Measurements from ENCODE around the gene DNAJC27. TPM values are rescaled to one million over a fixed set of nuclear protein-coding genes. Genes with fewer than 3 reads are reported as not detected.

The DNAJC27 gene
- total and polyA plus RNA-seq, 2 of the 13 experiments (the other 11 are each of a cell fraction or from before 2014, with no cell fraction given): 3.1 to 3.7 TPM

GRCh38 chr2:24971536-24972314 is at the start of gene DNAJC27 (continued):
- TF ChIP-seq ZSCAN12 (CRISPR knock-in tag; IDR thresholded peaks at IDR 0.05) (no peak), RERE (CRISPR knock-in tag; IDR thresholded peaks at IDR 0.05; ENCODE audit: low read depth) (peak; percentile 71; the same call in 1 of the 2 replicates), KLF12 (CRISPR knock-in tag; IDR thresholded peaks at IDR 0.05; ENCODE audit: borderline replicate concordance) (peak; percentile 80), ZFP37 (CRISPR knock-in tag; IDR thresholded peaks at IDR 0.05; ENCODE audit: borderline replicate concordance) (peak; percentile 0; the same call in 1 of the 2 replicates), NFE2 (CRISPR knock-in tag; IDR thresholded peaks at IDR 0.05) (no peak), ZNF598 (CRISPR knock-in tag; IDR thresholded peaks at IDR 0.05; ENCODE audit: borderline replicate concordance) (peak; percentile 15), KAT2B (IDR thresholded peaks at IDR 0.05; ENCODE audit: borderline replicate concordance, low read depth, low read length) (no peak), POGZ (CRISPR knock-in tag; IDR thresholded peaks at IDR 0.05) (peak; percentile 98), ZKSCAN8 (CRISPR knock-in tag; IDR thresholded peaks at IDR 0.05; ENCODE audit: borderline replicate concordance) (peak; percentile 74), BRCA1 (CRISPR knock-in tag; IDR thresholded peaks at IDR 0.05) (0 out of 2 replicates have a peak, but pooled peaks have one; percentile 25), CHD4 (IDR thresholded peaks at IDR 0.05; ENCODE audit: borderline replicate concordance, low read length) (no peak), NFE2L1 (CRISPR knock-in tag; IDR thresholded peaks at IDR 0.05; ENCODE audit: borderline replicate concordance) (no peak), AGO2 (optimal IDR thresholded peaks at IDR 0.05; ENCODE audit: low read depth, low read length) (peak; percentile 51), MEIS1 (CRISPR knock-in tag; IDR thresholded peaks at IDR 0.05; ENCODE audit: borderline replicate concordance) (no peak), HCFC1 (IDR thresholded peaks at IDR 0.05; ENCODE audit: low read depth, low read length) (peak; percentile 47; the same call in 1 of the 2 replicates), MBNL3 (CRISPR knock-in tag; conservative IDR thresholded peaks at IDR 0.05) (0 out of 2 replicates have a peak, but pooled peaks have one; percentile 69), PHB2 (IDR thresholded peaks at IDR 0.05; ENCODE audit: partially characterized antibody) (no peak), ZFP1 (CRISPR knock-in tag; IDR thresholded peaks at IDR 0.05) (peak; percentile 77; the same call in 1 of the 2 replicates), ZNF501 (CRISPR knock-in tag; IDR thresholded peaks at IDR 0.05) (peak; percentile 92), TARDBP (CRISPR knock-in tag; IDR thresholded peaks at IDR 0.05) (peak; percentile 89), ZNF260 (CRISPR knock-in tag; IDR thresholded peaks at IDR 0.05; ENCODE audit: borderline replicate concordance, low read depth) (no peak), ZNF724P (CRISPR knock-in tag; IDR thresholded peaks at IDR 0.05; ENCODE audit: borderline replicate concordance) (no peak)
- TF ChIP-seq, protein P1, sequence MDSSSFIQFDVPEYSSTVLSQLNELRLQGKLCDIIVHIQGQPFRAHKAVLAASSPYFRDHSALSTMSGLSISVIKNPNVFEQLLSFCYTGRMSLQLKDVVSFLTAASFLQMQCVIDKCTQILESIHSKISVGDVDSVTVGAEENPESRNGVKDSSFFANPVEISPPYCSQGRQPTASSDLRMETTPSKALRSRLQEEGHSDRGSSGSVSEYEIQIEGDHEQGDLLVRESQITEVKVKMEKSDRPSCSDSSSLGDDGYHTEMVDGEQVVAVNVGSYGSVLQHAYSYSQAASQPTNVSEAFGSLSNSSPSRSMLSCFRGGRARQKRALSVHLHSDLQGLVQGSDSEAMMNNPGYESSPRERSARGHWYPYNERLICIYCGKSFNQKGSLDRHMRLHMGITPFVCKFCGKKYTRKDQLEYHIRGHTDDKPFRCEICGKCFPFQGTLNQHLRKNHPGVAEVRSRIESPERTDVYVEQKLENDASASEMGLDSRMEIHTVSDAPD (CRISPR knock-in tag; IDR thresholded peaks at IDR 0.05): no peak
